WERI-Rb-1 (cell line): ENCODE results near the gene TIMP2.

Experiments
- DNase-seq: peaks from one replicate; pipeline ENCODE4 v3.0.0-alpha.2; 2020
- H3K27ac ChIP-seq: fragments of 250-450 bp; sonication (Bioruptor Pico); 2 replicates; pipeline ENCODE4 v1.5.1; 2020; ENCODE audit warnings: mild to moderate bottlenecking, moderate library complexity
- H3K27me3 ChIP-seq: fragments of 250-450 bp; sonication (Bioruptor Pico); 2 replicates; pipeline ENCODE4 v1.5.1; 2021; ENCODE audit warnings: mild to moderate bottlenecking, low read depth, moderate library complexity; ENCODE audit not compliant: insufficient read depth, severe bottlenecking
- H3K36me3 ChIP-seq: fragments of 250-450 bp; sonication (Bioruptor Pico); 2 replicates; pipeline ENCODE4 v1.5.1; 2020; ENCODE audit warnings: mild to moderate bottlenecking, moderate library complexity
- H3K4me3 ChIP-seq: 2 replicates; pipeline ENCODE4 v1.5.1; 2011; ENCODE audit warnings: low read depth, mild to moderate bottlenecking, control low read depth, low read length
- H3K9me3 ChIP-seq: fragments of 250-450 bp; sonication (Bioruptor Pico); 2 replicates; pipeline ENCODE4 v1.5.1; 2021; ENCODE audit warnings: mild to moderate bottlenecking, moderate library complexity; ENCODE audit not compliant: severe bottlenecking
- CTCF ChIP-seq: IDR thresholded peaks from 2 replicates; pipeline ENCODE4 v1.5.1; 2011; ENCODE audit warnings: low read depth, mild to moderate bottlenecking, control low read depth, inconsistent platforms, low read length

Gene TIMP2

GRCh38 chr17:78815696-78816095, 109.5 kb downstream of the TIMP2 start:
- peaks cover 97% of the 10 kb centered on the region for H3K36me3 ChIP-seq
- no peak for TF ChIP-seq CTCF
- no peaks in the 10 kb centered on the region for H3K9me3 ChIP-seq
- no peak overlapping the region for H3K27ac ChIP-seq
- no peak overlapping the region for H3K4me3 ChIP-seq
- no peaks in the 10 kb centered on the region for H3K27me3 ChIP-seq
- no peak for DNase-seq

- no peaks in the 10 kb centered on the region for H3K9me3 ChIP-seq
- H3K4me3 ChIP-seq = no peak overlapping the region
- no peak for TF ChIP-seq CTCF
- no peak for DNase-seq
- H3K36me3 ChIP-seq = peaks cover 97% of the 10 kb centered on the region
- no peak overlapping the region for H3K27ac ChIP-seq
- H3K27me3 ChIP-seq = no peaks in the 10 kb centered on the region
These were observed 112.3 kb downstream of the TIMP2 start for GRCh38 chr17:78812855-78813254.

- H3K4me3 ChIP-seq = no peak overlapping the region
- no peak for TF ChIP-seq CTCF
- H3K27me3 ChIP-seq = no peaks in the 10 kb centered on the region
- H3K9me3 ChIP-seq = no peaks in the 10 kb centered on the region
- H3K36me3 ChIP-seq = peaks cover 94% of the 10 kb centered on the region
- no peak overlapping the region for H3K27ac ChIP-seq
- no peak for DNase-seq
These were observed 117.0 kb downstream of the TIMP2 start for GRCh38 chr17:78808163-78808562.

- Histone ChIP-seq H3K4me3 (no peak overlapping the region), H3K36me3 (peaks cover 92% of the 10 kb centered on the region), H3K27ac (no peak overlapping the region), H3K27me3 (no peaks in the 10 kb centered on the region), H3K9me3 (no peaks in the 10 kb centered on the region)
- TF ChIP-seq CTCF = no peak
- DNase-seq = no peak
These were observed 118.7 kb downstream of the TIMP2 start for GRCh38 chr17:78806451-78806850.

GRCh38 chr17:78805301-78805700, 119.9 kb downstream of the TIMP2 start:
- no peak for TF ChIP-seq CTCF
- Histone ChIP-seq H3K36me3 (peaks cover 89% of the 10 kb centered on the region), H3K4me3 (no peak overlapping the region), H3K27me3 (no peaks in the 10 kb centered on the region), H3K9me3 (no peaks in the 10 kb centered on the region), H3K27ac (no peak overlapping the region)
- DNase-seq = no peak

- no peaks in the 10 kb centered on the region for H3K9me3 ChIP-seq
- TF ChIP-seq CTCF = no peak
- H3K36me3 ChIP-seq = peaks cover 86% of the 10 kb centered on the region
- no peaks in the 10 kb centered on the region for H3K27me3 ChIP-seq
- no peak overlapping the region for H3K27ac ChIP-seq
- H3K4me3 ChIP-seq = no peak overlapping the region
- no peak for DNase-seq
These were observed 120.4 kb downstream of the TIMP2 start for GRCh38 chr17:78804777-78805176.
